Colonic mucosa (tissue), 4 donors: ENCODE results near the gene LGALS3BP. TPM values are rescaled to one million over a fixed set of nuclear protein-coding genes. Genes with fewer than 3 reads are reported as not detected.

ENCODE experiments used
- DNase-seq: peaks from one replicate; pipeline ENCODE4 v3.0.0-alpha.2; 2020
- H3K27ac ChIP-seq: fragments of 200-600 bp; one replicate; pipeline ENCODE4 v1.8.0; 2021
- H3K27me3 ChIP-seq: fragments of 200-600 bp; one replicate; pipeline ENCODE4 v1.8.0; 2021
- H3K36me3 ChIP-seq: fragments of 200-600 bp; one replicate; pipeline ENCODE4 v1.8.0; 2021
- H3K4me1 ChIP-seq: fragments of 200-600 bp; one replicate; pipeline ENCODE4 v1.8.0; 2021; ENCODE audit warnings: mild to moderate bottlenecking
- H3K4me3 ChIP-seq: fragments of 200-600 bp; one replicate; pipeline ENCODE4 v1.8.0; 2021
- H3K9ac ChIP-seq, 2 donors: one replicate each; pipeline ENCODE4 v1.7.0; 2013; ENCODE audit warnings: control low read depth in 2 of 2, low read depth in 2 of 2, low read length in 2 of 2
- H3K9me3 ChIP-seq: fragments of 200-600 bp; one replicate; pipeline ENCODE4 v1.8.0; 2021
- intact Hi-C: fragments of 100-400 bp; cut with DNase I; formaldehyde crosslinking; loops from one replicate; pipeline ENCODE4 v1.14.1; 2022
- total RNA-seq, 2 donors: library from RNA; stranded (reverse); fragmentation: NEBNext Ultra II Directional in 1 of 2; extraction: Animal tissue kit (Norgen Biotek cat#: 25700) in 1 of 2; gene quantifications; one replicate each; pipeline ENCODE4 v1.2.1, GENCODE V29; 2021
- TF ChIP-seq, protein P1 (sequence below): fragments of 200-600 bp; IDR thresholded peaks from one replicate; pipeline ENCODE4 v1.8.0; 2022; ENCODE audit warnings: antibody characterized with exemption, mild to moderate bottlenecking
- donor health status: healthy.
- donor health status: DM: no; HTN: no; CAD: no.
- donor health status: DM: no; HTN: no; CAD: no.

The LGALS3BP gene
- total RNA-seq, 2 donors from 2014 or later: 635 to 674 TPM

DNA sequence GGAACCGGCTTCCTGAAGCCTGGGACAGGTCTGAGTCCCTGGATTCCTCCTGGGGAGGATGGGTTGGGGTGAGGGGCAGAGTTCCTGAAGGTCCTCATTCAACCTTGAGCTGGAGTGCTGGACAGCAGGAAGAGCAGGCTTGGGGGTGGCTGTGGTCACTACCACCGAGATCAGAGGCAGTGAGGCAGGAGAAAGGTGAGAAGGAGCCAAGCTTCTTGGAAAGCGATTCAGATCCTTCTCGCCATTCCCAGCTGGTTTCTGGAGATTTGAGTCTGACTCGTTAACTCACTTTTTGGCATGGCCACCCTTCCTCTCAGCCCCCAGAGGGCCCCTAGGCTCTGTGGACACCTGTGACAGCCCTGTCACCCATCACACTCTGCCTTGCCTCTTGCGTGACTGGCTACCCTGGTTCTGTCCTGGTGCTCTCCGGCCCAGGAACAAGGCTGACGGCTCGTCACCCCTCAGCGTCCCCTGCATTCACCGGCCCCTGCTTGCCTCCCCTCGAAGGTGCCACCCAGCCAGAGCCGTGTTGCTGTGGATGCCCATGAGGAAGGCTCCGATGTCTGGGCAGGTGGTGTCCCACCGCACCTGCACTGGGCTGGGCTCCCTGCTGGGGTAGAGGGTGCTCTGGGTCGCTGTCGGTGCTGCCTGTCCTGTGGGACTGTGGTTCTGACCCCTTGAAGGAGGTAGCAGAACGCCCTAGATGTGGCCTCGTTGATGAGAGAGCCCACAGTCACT is 44.9 kb downstream of the LGALS3BP start:
- Histone ChIP-seq H3K9ac (peak overlapping the region in 1 of 2 donors; percentile 13), H3K4me1 (peaks cover 3% of the 10 kb centered on the region), H3K9me3 (no peaks in the 10 kb centered on the region), H3K36me3 (no peaks in the 10 kb centered on the region), H3K27me3 (no peaks in the 10 kb centered on the region), H3K4me3 (no peak overlapping the region), H3K27ac (peak overlapping the region; percentile 72)
- TF ChIP-seq, protein P1, sequence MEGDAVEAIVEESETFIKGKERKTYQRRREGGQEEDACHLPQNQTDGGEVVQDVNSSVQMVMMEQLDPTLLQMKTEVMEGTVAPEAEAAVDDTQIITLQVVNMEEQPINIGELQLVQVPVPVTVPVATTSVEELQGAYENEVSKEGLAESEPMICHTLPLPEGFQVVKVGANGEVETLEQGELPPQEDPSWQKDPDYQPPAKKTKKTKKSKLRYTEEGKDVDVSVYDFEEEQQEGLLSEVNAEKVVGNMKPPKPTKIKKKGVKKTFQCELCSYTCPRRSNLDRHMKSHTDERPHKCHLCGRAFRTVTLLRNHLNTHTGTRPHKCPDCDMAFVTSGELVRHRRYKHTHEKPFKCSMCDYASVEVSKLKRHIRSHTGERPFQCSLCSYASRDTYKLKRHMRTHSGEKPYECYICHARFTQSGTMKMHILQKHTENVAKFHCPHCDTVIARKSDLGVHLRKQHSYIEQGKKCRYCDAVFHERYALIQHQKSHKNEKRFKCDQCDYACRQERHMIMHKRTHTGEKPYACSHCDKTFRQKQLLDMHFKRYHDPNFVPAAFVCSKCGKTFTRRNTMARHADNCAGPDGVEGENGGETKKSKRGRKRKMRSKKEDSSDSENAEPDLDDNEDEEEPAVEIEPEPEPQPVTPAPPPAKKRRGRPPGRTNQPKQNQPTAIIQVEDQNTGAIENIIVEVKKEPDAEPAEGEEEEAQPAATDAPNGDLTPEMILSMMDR: no peak
- intact Hi-C loops: no loop called here
- no peak for DNase-seq

DNA sequence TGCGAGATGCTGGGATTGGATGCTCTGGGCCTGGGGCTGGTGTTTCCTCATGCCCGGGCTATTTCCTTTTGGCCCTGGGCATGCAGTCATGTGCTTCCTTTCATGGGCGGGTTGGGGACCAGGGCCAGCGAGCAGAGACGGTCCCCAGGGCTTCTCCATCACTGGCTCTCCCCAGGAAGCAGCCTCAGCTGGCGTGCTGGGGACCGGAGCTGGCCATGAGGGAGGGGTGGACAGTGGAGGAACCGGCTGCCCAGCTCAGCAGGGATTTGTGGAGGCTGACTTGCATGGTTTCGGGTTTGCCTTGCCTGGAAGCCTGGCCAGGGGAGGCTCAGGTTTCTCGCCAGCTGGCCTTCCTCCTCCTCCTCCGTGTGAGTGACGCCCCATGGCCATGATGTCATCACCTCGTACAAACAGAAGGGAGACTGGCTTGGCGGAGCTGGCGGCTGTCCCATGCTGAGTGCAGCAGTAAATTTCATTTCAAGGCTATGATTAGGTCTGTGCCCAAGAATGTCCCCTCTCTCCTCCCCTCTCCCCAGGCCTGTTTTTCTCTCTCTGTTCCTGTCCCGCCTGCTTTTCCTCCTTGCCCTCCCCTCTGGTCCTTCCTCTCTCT is 45.7 kb downstream of the LGALS3BP start:
- intact Hi-C loops: no loop called here
- H3K9me3 ChIP-seq: no peaks in the 10 kb centered on the region
- peak; percentile 92 for DNase-seq
- H3K4me3 ChIP-seq: no peak overlapping the region
- no peak overlapping the region for H3K9ac ChIP-seq
- no peaks in the 10 kb centered on the region for H3K27me3 ChIP-seq
- TF ChIP-seq, protein P1: no peak
- H3K27ac ChIP-seq: peak overlapping the region; percentile 72
- no peaks in the 10 kb centered on the region for H3K36me3 ChIP-seq
- H3K4me1 ChIP-seq: peaks cover 3% of the 10 kb centered on the region

DNA sequence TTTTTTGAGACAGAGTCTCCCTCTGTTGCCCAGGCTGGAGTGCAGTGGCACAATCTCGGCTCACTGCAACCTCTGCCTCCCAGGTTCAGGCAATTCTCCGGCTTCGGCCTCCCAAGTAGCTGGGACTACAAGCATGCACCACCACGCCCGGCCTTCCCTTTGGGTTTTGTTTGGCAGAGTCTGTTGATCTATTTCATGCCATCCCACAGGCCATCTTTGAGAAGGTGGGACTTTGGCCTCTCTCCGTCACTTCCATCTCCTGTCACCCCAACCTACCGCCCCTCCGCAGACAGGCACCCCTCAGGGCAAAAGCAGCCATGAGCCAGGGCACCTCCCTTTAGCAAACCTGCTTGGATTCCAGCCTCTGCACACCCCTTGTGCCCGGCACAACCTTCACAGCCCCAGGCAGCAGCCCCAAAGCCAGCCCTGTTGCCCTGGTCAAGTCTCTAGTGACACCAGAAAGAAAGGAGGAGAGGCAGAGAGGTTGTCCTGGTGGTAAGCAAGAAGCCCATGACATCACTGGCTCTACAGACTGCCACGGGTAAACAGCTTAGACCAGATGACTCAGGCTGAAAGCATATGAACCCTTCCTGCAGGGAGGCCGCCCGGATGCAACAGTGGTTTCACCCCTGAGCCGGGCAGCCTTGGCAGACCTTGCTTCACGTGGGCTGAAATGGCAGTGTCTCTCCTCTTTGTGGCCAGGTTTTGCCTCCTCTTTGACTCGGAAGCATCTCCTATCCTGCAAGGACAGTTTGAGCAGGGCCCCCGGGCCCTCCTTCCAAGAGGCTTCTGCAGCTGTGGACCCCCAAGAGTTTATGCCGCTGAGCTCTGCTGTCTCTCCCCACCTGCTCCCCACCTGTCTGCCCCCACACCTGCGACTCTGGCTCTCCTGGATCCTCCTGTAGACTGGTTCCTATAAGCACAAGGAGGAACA is 46.4 kb downstream of the LGALS3BP start:
- DNase-seq: peak; percentile 40
- H3K27ac ChIP-seq: peak overlapping the region; percentile 72
- H3K27me3 ChIP-seq: no peaks in the 10 kb centered on the region
- no peaks in the 10 kb centered on the region for H3K36me3 ChIP-seq
- TF ChIP-seq, protein P1: no peak
- intact Hi-C loops: no loop called here
- peak overlapping the region in 1 of 2 donors; percentile 50 for H3K9ac ChIP-seq
- H3K9me3 ChIP-seq: no peaks in the 10 kb centered on the region
- no peak overlapping the region for H3K4me3 ChIP-seq
- peaks cover 3% of the 10 kb centered on the region for H3K4me1 ChIP-seq

DNA sequence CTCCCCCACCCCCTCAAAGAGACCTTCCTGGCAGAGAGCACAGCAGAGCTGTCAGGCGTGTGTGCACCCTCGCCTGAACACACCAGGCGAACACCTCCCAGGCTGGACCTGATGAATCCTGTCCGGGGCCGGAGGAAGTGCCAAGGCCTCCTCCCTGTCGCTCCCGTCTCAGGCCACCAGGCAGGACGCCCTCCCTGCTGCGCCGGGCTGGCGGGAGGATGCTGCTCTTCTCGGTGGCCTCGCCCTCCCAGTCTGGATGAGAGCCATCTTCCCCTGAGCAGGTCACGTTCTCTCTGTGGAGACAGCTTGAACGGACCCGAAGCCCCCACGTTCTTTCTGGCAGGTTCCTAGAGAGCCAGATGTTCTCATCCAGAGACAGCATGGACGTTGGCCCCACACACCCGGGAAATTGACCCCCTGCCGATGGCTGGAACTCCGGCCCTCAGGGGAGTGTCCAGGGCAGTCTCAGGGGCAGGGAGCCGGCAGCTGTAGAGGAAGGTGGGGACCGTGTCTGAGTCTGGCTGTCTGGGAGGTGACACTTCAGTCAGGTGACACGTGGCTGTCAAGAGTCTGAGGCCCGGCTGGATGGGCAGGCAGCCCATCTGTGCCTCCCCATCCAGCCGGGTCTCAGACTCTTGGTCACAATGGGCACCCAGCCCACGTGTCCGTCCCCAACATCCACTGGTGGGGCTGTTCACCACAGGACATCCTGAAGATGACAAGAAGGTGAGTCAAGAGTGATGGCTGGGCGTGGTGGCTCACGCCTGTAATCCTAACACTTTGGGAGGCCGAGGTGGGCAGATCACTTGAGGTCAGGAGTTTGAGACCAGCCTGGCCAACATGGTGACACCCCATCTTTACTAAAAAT is 49.6 kb downstream of the LGALS3BP start:
- TF ChIP-seq, protein P1: no peak
- no peak for DNase-seq
- Histone ChIP-seq H3K4me3 (no peak overlapping the region), H3K4me1 (peaks cover 3% of the 10 kb centered on the region), H3K9ac (no peak overlapping the region), H3K27ac (no peak overlapping the region), H3K27me3 (no peaks in the 10 kb centered on the region), H3K9me3 (no peaks in the 10 kb centered on the region), H3K36me3 (no peaks in the 10 kb centered on the region)
- intact Hi-C loops: no loop called here
